Measurements from ENCODE around the gene FGD6. TPM values are rescaled to one million over a fixed set of nuclear protein-coding genes. Genes with fewer than 3 reads are reported as not detected.

Gene FGD6
- total RNA-seq, 1 experiment from 2014 or later = 66.6 TPM

DNA sequence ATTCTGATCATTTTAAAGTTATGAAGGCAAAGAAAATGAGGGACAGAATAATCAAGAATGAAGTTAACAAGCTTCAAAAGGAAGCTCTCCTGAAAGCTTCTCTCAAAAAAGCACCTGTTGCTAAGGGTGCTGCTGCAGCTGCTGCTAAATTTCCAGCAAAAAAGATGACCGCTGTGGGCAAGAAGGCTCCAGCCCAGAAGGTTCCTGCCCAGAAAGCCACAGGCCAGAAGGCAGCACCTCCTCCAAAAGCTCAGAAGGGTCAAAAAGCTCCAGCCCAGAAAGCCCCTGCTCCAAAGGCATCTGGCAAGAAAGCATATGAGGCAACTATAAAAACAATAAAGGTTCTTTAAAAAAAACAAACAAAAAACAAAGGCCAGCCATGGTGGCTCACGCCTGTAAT, 91.2 kb downstream of the FGD6 start:
- Mint-ChIP-seq H3K4me3 (ENCODE audit: low read depth, unreplicated experiment) (no peak overlapping the region), H3K27ac (ENCODE audit: unreplicated experiment) (no peak overlapping the region), H3K4me1 (ENCODE audit: low read depth, unreplicated experiment) (no peaks in the 10 kb centered on the region), H3K9me3 (ENCODE audit: low read depth, unreplicated experiment) (no peaks in the 10 kb centered on the region), H3K36me3 (ENCODE audit: insufficient read depth, unreplicated experiment) (peaks cover 48% of the 10 kb centered on the region), H3K27me3 (ENCODE audit: unreplicated experiment) (no peaks in the 10 kb centered on the region)
- TF ChIP-seq, protein P1, sequence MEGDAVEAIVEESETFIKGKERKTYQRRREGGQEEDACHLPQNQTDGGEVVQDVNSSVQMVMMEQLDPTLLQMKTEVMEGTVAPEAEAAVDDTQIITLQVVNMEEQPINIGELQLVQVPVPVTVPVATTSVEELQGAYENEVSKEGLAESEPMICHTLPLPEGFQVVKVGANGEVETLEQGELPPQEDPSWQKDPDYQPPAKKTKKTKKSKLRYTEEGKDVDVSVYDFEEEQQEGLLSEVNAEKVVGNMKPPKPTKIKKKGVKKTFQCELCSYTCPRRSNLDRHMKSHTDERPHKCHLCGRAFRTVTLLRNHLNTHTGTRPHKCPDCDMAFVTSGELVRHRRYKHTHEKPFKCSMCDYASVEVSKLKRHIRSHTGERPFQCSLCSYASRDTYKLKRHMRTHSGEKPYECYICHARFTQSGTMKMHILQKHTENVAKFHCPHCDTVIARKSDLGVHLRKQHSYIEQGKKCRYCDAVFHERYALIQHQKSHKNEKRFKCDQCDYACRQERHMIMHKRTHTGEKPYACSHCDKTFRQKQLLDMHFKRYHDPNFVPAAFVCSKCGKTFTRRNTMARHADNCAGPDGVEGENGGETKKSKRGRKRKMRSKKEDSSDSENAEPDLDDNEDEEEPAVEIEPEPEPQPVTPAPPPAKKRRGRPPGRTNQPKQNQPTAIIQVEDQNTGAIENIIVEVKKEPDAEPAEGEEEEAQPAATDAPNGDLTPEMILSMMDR (IDR thresholded peaks at IDR 0.05; ENCODE audit: unreplicated experiment) = no peak
- intact Hi-C loops (cut with micrococcal nuclease; ENCODE audit: unreplicated experiment) = no loop called here
- CTCF ChIA-PET = no interaction called here
- DNase-seq = no peak
- no TSS peak for BruUV-seq (replicated peaks)

GRCh38 chr12:95124106-95124505, 93.2 kb downstream of the FGD6 start:
- intact Hi-C loops (cut with micrococcal nuclease; ENCODE audit: unreplicated experiment) = no loop called here
- peak overlapping the region; percentile 54 for H3K27ac Mint-ChIP-seq (ENCODE audit: unreplicated experiment)
- CTCF ChIA-PET = no interaction called here
- DNase-seq = no peak
- TF ChIP-seq, protein P1 (IDR thresholded peaks at IDR 0.05; ENCODE audit: unreplicated experiment) = no peak
- H3K36me3 Mint-ChIP-seq (ENCODE audit: insufficient read depth, unreplicated experiment) = peaks cover 48% of the 10 kb centered on the region
- H3K9me3 Mint-ChIP-seq (ENCODE audit: low read depth, unreplicated experiment) = no peaks in the 10 kb centered on the region
- H3K4me3 Mint-ChIP-seq (ENCODE audit: low read depth, unreplicated experiment) = no peak overlapping the region
- no TSS peak for BruUV-seq (replicated peaks)
- no peaks in the 10 kb centered on the region for H3K27me3 Mint-ChIP-seq (ENCODE audit: unreplicated experiment)
- H3K4me1 Mint-ChIP-seq (ENCODE audit: low read depth, unreplicated experiment) = no peaks in the 10 kb centered on the region

GRCh38 chr12:95118788-95119179, 98.5 kb downstream of the FGD6 start:
- no peaks in the 10 kb centered on the region for H3K9me3 Mint-ChIP-seq (ENCODE audit: low read depth, unreplicated experiment)
- TF ChIP-seq, protein P1 (IDR thresholded peaks at IDR 0.05; ENCODE audit: unreplicated experiment) = no peak
- peak overlapping the region; percentile 47 for H3K4me3 Mint-ChIP-seq (ENCODE audit: low read depth, unreplicated experiment)
- intact Hi-C loops (cut with micrococcal nuclease; ENCODE audit: unreplicated experiment) = loop anchor here (1.0 to 5.0 kb wide), 2 partner anchors 199 to 218 kb away; no protein-coding TSS in a partner anchor
- H3K27me3 Mint-ChIP-seq (ENCODE audit: unreplicated experiment) = no peaks in the 10 kb centered on the region
- H3K36me3 Mint-ChIP-seq (ENCODE audit: insufficient read depth, unreplicated experiment) = peaks cover 59% of the 10 kb centered on the region
- CTCF ChIA-PET = no interaction called here
- no peak for DNase-seq
- BruUV-seq (replicated peaks) = TSS peak; percentile 89
- H3K4me1 Mint-ChIP-seq (ENCODE audit: low read depth, unreplicated experiment) = peaks cover 47% of the 10 kb centered on the region
- peak overlapping the region; percentile 89 for H3K27ac Mint-ChIP-seq (ENCODE audit: unreplicated experiment)

DNA sequence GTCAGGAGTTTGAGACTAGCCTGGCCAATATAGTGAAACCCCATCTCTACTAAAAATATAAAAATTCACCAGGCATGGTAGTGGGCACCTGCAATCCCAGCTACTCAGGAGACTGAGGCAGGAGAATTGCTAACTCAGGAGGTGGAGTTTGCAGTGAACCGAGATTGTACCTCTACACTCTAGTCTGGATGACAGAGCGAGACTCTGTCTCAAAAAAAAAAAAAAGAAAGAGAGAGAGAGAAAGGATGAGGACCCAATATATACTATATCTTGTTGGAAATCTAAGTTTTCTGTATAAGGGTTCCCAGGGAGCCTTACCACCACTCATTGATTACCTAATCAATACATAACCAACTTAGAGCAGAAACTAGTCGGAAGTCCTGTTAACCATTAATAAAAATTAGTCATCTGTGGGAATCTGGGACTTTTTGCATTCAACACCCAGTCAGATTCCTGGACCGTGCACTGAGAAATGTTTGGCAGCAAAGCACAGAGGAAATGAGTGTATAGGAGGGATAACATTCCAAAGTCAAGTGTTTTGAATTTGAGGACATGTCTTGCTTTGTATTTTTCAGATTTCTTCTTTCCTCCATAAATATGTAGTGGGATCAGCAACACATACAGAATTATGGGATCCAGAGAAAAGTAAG, 99.0 kb downstream of the FGD6 start:
- DNase-seq = peak; percentile 48
- peaks cover 47% of the 10 kb centered on the region for H3K4me1 Mint-ChIP-seq (ENCODE audit: low read depth, unreplicated experiment)
- H3K27ac Mint-ChIP-seq (ENCODE audit: unreplicated experiment) = peak overlapping the region; percentile 89
- intact Hi-C loops (cut with micrococcal nuclease; ENCODE audit: unreplicated experiment) = loop anchor here (1.0 to 5.0 kb wide), 2 partner anchors 199 to 218 kb away; no protein-coding TSS in a partner anchor
- peak overlapping the region; percentile 47 for H3K4me3 Mint-ChIP-seq (ENCODE audit: low read depth, unreplicated experiment)
- BruUV-seq (replicated peaks) = no TSS peak
- TF ChIP-seq, protein P1 (IDR thresholded peaks at IDR 0.05; ENCODE audit: unreplicated experiment) = no peak
- H3K36me3 Mint-ChIP-seq (ENCODE audit: insufficient read depth, unreplicated experiment) = peaks cover 59% of the 10 kb centered on the region
- H3K27me3 Mint-ChIP-seq (ENCODE audit: unreplicated experiment) = no peaks in the 10 kb centered on the region
- CTCF ChIA-PET = interaction anchor here (0.6 to 2.0 kb wide), 4 partner anchors 99 to 1275 kb away, joined by 5 to 44 read pairs (median 16); partner anchors contain the start of genes FGD6 and VEZT
- H3K9me3 Mint-ChIP-seq (ENCODE audit: low read depth, unreplicated experiment) = no peaks in the 10 kb centered on the region
